Ascending aorta (tissue), 2 donors: ENCODE results near the gene LY6G5B. TPM values are rescaled to one million over a fixed set of nuclear protein-coding genes. Genes with fewer than 3 reads are reported as not detected.

Source experiments
- DNase-seq, 2 donors: peaks; one replicate each; pipeline ENCODE4 v3.0.0-alpha.2; 2019; ENCODE audit warnings: low spot score in 2 of 2
- H3K27ac ChIP-seq, 2 donors: fragments of 200-600 bp; sonication (generic); one replicate each; pipeline ENCODE4 v1.5.1; 2016 to 2017; ENCODE audit warnings: mild to moderate bottlenecking in 1 of 2
- H3K27me3 ChIP-seq: fragments of 200-600 bp; sonication (generic); one replicate; pipeline ENCODE4 v1.5.1; 2017
- H3K36me3 ChIP-seq, 2 donors: fragments of 200-600 bp; sonication (generic); one replicate each; pipeline ENCODE4 v1.5.1; 2016
- H3K4me1 ChIP-seq, 2 donors: fragments of 200-600 bp; sonication (generic); one replicate each; pipeline ENCODE4 v1.5.1; 2016 to 2017; ENCODE audit warnings: mild to moderate bottlenecking in 1 of 2
- H3K4me3 ChIP-seq, 2 donors: fragments of 200-600 bp; sonication (generic); one replicate each; pipeline ENCODE4 v1.5.1; 2016 to 2017; ENCODE audit warnings: mild to moderate bottlenecking in 1 of 2
- H3K9me3 ChIP-seq, 2 donors: fragments of 200-600 bp; sonication (generic); one replicate each; pipeline ENCODE4 v1.5.1; 2016
- intact Hi-C: fragments of 100-400 bp; cut with DNase I; formaldehyde crosslinking; loops from one replicate; pipeline ENCODE4 v1.15.1; 2023
- total RNA-seq: library from RNA; depleted of rRNA; stranded (reverse); fragments of >200 nt; gene quantifications from one replicate; pipeline ENCODE4 v1.1.0, GENCODE V29; 2016
- TF ChIP-seq, protein P1 (sequence below), 3 experiments: fragments of 200-600 bp in 2 of 3; fragments of 450-650 bp in 1 of 3; sonication (generic) in 2 of 3; IDR thresholded peaks; one replicate each; pipeline ENCODE4 v1.5.1; 2016 to 2019; ENCODE audit warnings: antibody characterized with exemption in 3 of 3, mild to moderate bottlenecking in 1 of 3, moderate library complexity in 1 of 3

LY6G5B gene
- total RNA-seq, 1 donor from 2014 or later, result 24.1 TPM

DNA sequence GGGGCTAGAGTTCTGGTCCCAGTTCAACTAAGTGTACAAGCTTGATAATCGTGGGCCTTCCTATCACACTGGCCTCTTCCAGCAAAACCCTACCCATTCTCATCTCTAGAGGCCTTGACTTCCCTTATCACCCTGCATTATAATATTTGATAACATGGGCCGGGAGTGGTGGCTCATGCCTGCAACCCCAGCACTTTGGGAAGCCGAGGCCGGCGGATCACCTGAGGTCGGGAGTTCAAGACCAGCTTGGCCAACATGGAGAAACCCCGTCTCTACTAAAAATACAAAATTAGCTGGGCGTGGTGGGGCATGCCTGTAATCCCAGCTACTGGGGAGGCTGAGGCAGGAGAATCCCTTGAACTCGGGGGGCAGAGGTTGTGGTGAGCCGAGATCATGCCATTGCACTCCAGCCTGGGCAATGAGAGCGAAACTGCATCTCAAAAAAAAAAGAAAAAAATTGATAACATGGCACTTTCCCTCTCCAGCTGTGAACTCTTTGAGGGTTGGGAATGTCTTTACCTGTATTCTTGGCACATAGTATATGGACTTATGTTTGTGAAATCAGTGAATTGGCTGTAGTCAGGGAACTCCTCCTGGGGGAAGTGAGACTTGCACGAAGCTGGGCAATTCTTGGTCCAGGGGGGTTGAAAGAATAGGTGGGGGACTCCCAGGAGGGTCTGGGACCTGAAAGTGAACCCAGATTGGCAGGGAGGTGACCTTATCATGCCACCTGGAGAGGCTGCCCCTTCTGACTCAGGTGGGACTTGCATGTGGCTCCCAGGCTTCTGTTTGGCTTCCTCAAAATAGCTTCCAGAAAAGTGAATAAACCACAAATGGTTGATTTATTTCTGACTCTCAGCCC is 8.3 kb upstream of the LY6G5B start:
- H3K9me3 ChIP-seq, result no peaks in the 10 kb centered on the region
- no peaks in the 10 kb centered on the region for H3K27me3 ChIP-seq
- H3K36me3 ChIP-seq, result peaks cover 7 to 22% of the 10 kb centered on the region in 2 donors
- peak overlapping the region; percentile 77 to 79 for H3K4me3 ChIP-seq
- peaks cover 18 to 46% of the 10 kb centered on the region in 2 donors for H3K4me1 ChIP-seq
- intact Hi-C loops, result loop anchor here (5.0 to 10.0 kb wide), 3 partner anchors 513 to 1653 kb away; partner anchors contain the start of genes AGPAT1, RNF5, TAPBP and ZBTB22
- no peak for DNase-seq
- TF ChIP-seq, protein P1, sequence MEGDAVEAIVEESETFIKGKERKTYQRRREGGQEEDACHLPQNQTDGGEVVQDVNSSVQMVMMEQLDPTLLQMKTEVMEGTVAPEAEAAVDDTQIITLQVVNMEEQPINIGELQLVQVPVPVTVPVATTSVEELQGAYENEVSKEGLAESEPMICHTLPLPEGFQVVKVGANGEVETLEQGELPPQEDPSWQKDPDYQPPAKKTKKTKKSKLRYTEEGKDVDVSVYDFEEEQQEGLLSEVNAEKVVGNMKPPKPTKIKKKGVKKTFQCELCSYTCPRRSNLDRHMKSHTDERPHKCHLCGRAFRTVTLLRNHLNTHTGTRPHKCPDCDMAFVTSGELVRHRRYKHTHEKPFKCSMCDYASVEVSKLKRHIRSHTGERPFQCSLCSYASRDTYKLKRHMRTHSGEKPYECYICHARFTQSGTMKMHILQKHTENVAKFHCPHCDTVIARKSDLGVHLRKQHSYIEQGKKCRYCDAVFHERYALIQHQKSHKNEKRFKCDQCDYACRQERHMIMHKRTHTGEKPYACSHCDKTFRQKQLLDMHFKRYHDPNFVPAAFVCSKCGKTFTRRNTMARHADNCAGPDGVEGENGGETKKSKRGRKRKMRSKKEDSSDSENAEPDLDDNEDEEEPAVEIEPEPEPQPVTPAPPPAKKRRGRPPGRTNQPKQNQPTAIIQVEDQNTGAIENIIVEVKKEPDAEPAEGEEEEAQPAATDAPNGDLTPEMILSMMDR (IDR thresholded peaks at IDR 0.05), result no peak
- peak overlapping the region; percentile 84 to 88 for H3K27ac ChIP-seq

DNA sequence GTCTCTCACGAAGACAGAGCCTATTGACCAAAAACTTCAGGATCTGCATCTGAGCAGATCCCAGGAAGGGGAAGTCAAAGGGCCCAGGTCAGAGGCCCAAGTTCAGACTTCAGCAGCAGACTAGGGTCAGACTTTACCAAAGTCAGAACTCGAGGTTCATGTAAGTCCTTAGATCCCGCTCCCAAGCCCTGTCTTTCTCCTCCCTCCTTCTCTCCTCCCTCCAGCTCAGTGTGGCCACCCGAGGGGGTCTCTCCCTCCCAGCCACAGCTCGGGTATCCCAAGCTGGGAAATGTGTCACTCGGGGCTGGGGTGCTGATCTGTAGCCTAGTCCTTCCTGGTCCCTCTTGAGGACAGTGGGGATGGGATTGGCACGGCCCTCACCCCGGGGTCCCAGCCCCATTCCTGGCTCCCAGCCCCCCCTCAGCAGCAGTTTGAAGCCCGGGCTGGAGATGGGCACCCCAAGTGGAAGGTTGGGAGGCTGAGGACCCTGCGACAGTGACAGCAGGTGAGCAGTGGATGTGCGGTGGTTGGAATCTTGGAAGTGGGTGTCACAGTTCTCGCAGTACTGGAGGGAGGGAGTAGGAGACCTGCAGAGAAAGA is 7.6 kb upstream of the LY6G5B start:
- no peaks in the 10 kb centered on the region for H3K27me3 ChIP-seq
- peaks cover 9 to 16% of the 10 kb centered on the region in 2 donors for H3K36me3 ChIP-seq
- intact Hi-C loops, result loop anchor here (5.0 to 10.0 kb wide), 3 partner anchors 513 to 1653 kb away; partner anchors contain the start of genes AGPAT1, RNF5, TAPBP and ZBTB22
- TF ChIP-seq, protein P1 (IDR thresholded peaks at IDR 0.05), result no peak
- no peak for DNase-seq
- H3K4me1 ChIP-seq, result peaks cover 22 to 52% of the 10 kb centered on the region in 2 donors
- no peaks in the 10 kb centered on the region for H3K9me3 ChIP-seq
- H3K27ac ChIP-seq, result peak overlapping the region; percentile 7 to 27
- no peak overlapping the region for H3K4me3 ChIP-seq

DNA sequence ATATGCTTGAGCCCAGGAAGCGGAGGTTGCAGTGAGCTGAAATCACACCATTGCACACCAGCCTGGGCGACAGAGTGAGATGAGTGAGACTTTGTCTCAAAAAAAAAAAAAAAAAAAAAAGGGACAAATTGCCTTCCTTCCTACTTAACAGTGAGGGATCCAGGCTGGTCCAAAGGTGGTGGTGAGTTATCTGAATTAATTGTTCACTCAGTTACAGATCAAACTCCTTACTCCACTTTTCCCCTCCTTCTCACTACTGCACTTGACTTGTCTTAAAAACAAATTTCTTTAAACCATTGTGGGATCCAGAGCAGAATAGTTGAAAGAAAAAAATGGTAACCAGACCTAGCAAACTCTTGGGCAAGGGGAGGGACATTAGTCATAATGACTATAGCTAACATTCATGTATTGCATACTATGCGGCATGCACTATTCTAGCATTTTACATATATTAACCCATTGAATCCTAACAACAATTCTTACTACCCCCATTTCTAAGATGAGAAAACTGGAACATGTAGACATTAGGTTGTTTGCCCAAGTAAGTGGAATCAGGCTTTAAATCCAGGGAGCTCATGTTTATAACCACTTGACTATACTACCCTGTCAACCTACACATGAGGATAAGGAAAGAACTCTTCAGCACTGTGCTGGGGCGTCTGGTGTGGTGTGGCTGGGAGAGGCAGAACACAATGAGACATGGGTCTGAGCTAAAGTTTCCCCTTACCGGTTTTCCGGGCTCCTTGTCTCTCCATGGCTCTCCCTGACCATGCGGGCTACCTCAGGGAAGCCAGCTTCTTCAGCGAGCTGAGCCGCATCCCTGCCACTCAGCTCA is 6.4 kb upstream of the LY6G5B start:
- peak overlapping the region; percentile 91 to 97 for H3K27ac ChIP-seq
- no peaks in the 10 kb centered on the region for H3K9me3 ChIP-seq
- TF ChIP-seq, protein P1 (IDR thresholded peaks at IDR 0.05), result no peak
- peaks cover 24 to 49% of the 10 kb centered on the region in 2 donors for H3K4me1 ChIP-seq
- H3K36me3 ChIP-seq, result peaks cover 18 to 19% of the 10 kb centered on the region in 2 donors
- intact Hi-C loops, result loop anchor here (5.0 to 10.0 kb wide), 3 partner anchors 511 to 1651 kb away; partner anchors contain the start of genes AGPAT1, RNF5, TAPBP and ZBTB22
- no peaks in the 10 kb centered on the region for H3K27me3 ChIP-seq
- peak overlapping the region; percentile 72 to 97 for H3K4me3 ChIP-seq
- DNase-seq, result no peak

DNA sequence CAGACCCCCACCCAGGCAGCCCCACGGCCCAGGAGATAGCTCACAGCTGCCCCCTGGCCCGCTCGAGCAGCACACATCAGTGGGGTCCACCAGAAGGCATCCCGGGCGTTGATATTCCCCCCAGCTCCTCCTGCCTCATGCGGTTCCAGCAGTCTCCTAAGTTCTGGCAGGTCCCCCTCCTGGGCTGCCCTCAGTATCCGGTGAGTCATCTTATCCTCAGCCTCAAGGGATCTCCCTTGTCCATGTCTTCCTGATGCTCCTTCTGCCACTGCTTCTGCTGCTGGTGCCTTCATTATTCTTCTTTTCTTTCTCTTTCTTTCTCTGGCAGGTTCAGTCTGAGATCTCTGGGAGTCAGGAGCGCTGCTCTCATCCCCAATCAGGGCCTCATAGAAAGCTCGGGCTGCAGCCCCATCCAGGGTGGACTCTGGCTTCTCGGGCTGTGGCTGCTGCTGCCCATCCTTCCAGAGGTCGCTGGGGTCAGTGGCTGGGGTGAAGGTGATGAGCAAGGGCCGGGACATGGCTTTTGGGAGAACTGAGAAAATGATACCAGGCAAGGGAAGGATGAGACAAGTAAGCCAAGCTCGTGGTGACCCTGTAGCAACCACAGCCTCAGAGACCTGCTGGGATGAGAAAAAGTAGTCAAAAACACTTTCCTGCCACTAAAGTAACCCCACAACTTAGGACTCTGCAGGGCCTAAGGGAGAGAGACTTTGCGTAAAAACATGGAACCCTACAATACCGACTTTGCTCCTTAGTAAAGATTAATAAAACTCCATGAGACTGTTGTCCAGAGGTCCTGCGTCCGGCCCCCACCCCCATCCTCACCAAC is 5.6 kb upstream of the LY6G5B start:
- H3K27me3 ChIP-seq, result no peaks in the 10 kb centered on the region
- peaks cover 20 to 41% of the 10 kb centered on the region in 2 donors for H3K4me1 ChIP-seq
- TF ChIP-seq, protein P1 (IDR thresholded peaks at IDR 0.05), result no peak
- H3K36me3 ChIP-seq, result peaks cover 26 to 27% of the 10 kb centered on the region in 2 donors
- H3K4me3 ChIP-seq, result peak overlapping the region; percentile 72 to 97
- H3K9me3 ChIP-seq, result no peaks in the 10 kb centered on the region
- intact Hi-C loops, result loop anchor here (1.0 to 10.0 kb wide), 4 partner anchors 44 to 1651 kb away; partner anchors contain the start of genes AGPAT1, PRRC2A, RNF5 and TAPBP
- DNase-seq, result peak in 1 of 2 donors; percentile 77
- peak overlapping the region; percentile 91 to 97 for H3K27ac ChIP-seq
